ENCODE measurements around the gene ZFPL1.

The ZFPL1 gene

GRCh38 chr11:65067446-65067845 lies 16.6 kb upstream of the ZFPL1 start:
- TF ChIP-seq FOXP2 (optimal IDR thresholded peaks at IDR 0.05; ENCODE audit: borderline replicate concordance, extremely low read depth, extremely low read length, insufficient read depth) (no peak), POLR2AphosphoS5 (IDR thresholded peaks at IDR 0.05; ENCODE audit: low read depth, low read length) (no peak), REST (IDR thresholded peaks at IDR 0.05; ENCODE audit: insufficient read depth in 1 of 2, low read depth in 2 of 2, low read length in 2 of 2) (no peak), TAF1 (IDR thresholded peaks at IDR 0.05; ENCODE audit: borderline replicate concordance, insufficient read depth, low read length) (no peak), SIN3A (IDR thresholded peaks at IDR 0.05; ENCODE audit: borderline replicate concordance, insufficient read depth, low read length) (no peak)

- no peak for TF ChIP-seq POLR2AphosphoS5 (IDR thresholded peaks at IDR 0.05; ENCODE audit: low read depth, low read length)
- no peak for TF ChIP-seq SIN3A (IDR thresholded peaks at IDR 0.05; ENCODE audit: borderline replicate concordance, insufficient read depth, low read length)
- no peak for TF ChIP-seq REST (IDR thresholded peaks at IDR 0.05; ENCODE audit: insufficient read depth in 1 of 2, low read depth in 2 of 2, low read length in 2 of 2)
- TF ChIP-seq TAF1 (IDR thresholded peaks at IDR 0.05; ENCODE audit: borderline replicate concordance, insufficient read depth, low read length): no peak
- TF ChIP-seq FOXP2 (optimal IDR thresholded peaks at IDR 0.05; ENCODE audit: borderline replicate concordance, extremely low read depth, extremely low read length, insufficient read depth): no peak
Measured at GRCh38 chr11:65069217-65069616, 14.8 kb upstream of the ZFPL1 start.

- TF ChIP-seq SIN3A (IDR thresholded peaks at IDR 0.05; ENCODE audit: borderline replicate concordance, insufficient read depth, low read length) (no peak), TAF1 (IDR thresholded peaks at IDR 0.05; ENCODE audit: borderline replicate concordance, insufficient read depth, low read length) (no peak), POLR2AphosphoS5 (IDR thresholded peaks at IDR 0.05; ENCODE audit: low read depth, low read length) (no peak), FOXP2 (optimal IDR thresholded peaks at IDR 0.05; ENCODE audit: borderline replicate concordance, extremely low read depth, extremely low read length, insufficient read depth) (no peak), REST (IDR thresholded peaks at IDR 0.05; ENCODE audit: insufficient read depth in 1 of 2, low read depth in 2 of 2, low read length in 2 of 2) (no peak)
Measured at GRCh38 chr11:65071907-65072630, 12.0 kb upstream of the ZFPL1 start.

- no peak for TF ChIP-seq REST (IDR thresholded peaks at IDR 0.05; ENCODE audit: insufficient read depth in 1 of 2, low read depth in 2 of 2, low read length in 2 of 2)
Measured at GRCh38 chr11:65072631-65072966, 11.4 kb upstream of the ZFPL1 start.

GRCh38 chr11:65077451-65077850 lies 6.6 kb upstream of the ZFPL1 start:
- TF ChIP-seq POLR2AphosphoS5 (IDR thresholded peaks at IDR 0.05; ENCODE audit: low read depth, low read length) (no peak), REST (IDR thresholded peaks at IDR 0.05; ENCODE audit: insufficient read depth in 1 of 2, low read depth in 2 of 2, low read length in 2 of 2) (no peak), SIN3A (IDR thresholded peaks at IDR 0.05; ENCODE audit: borderline replicate concordance, insufficient read depth, low read length) (no peak), TAF1 (IDR thresholded peaks at IDR 0.05; ENCODE audit: borderline replicate concordance, insufficient read depth, low read length) (no peak), FOXP2 (optimal IDR thresholded peaks at IDR 0.05; ENCODE audit: borderline replicate concordance, extremely low read depth, extremely low read length, insufficient read depth) (no peak)

Data from PFSK-1 (cell line).